ENCODE data around the gene PLXNA4. TPM values are rescaled to one million over a fixed set of nuclear protein-coding genes. Genes with fewer than 3 reads are reported as not detected.

PLXNA4 gene
- total and polyA plus RNA-seq, 2 experiments from 2014 or later: 0.08 to 0.80 TPM

- H3F3A ChIP-seq (replicated peaks; ENCODE audit: low read depth): no peaks in the 10 kb centered on the region
- Mint-ChIP-seq H3K36me3 (ENCODE audit: low read depth) (peaks cover 14% of the 10 kb centered on the region), H3K27me3 (ENCODE audit: insufficient read depth, low read depth, poor library complexity) (peaks cover 5% of the 10 kb centered on the region), H3K4me3 (no peak overlapping the region), H3K27ac (no peak overlapping the region), H3K9me3 (peaks cover 35% of the 10 kb centered on the region), H3K4me1 (peaks cover 31% of the 10 kb centered on the region)
- no peak for ATAC-seq
- H3K79me2 ChIP-seq (replicated peaks; ENCODE audit: insufficient read depth): no peaks in the 10 kb centered on the region
- no peaks in the 10 kb centered on the region for H4K20me1 ChIP-seq (replicated peaks; ENCODE audit: insufficient read depth)
- H3K4me2 ChIP-seq: no peak overlapping the region
- H3K4me1 ChIP-seq (ENCODE audit: insufficient read depth): peaks cover 15% of the 10 kb centered on the region
- TF ChIP-seq ETS1 (IDR thresholded peaks at IDR 0.05): no peak
- TF ChIP-seq JUNB (IDR thresholded peaks at IDR 0.05; ENCODE audit: unreplicated experiment): no peak
- TF ChIP-seq ZNF462 (CRISPR knock-in tag; IDR thresholded peaks at IDR 0.05): no peak
- TF ChIP-seq CTCF (conservative IDR thresholded peaks at IDR 0.05; ENCODE audit: low read depth in 2 of 2): no peak
- TF ChIP-seq EZH2phosphoT487 (IDR thresholded peaks at IDR 0.05; ENCODE audit: unreplicated experiment): no peak
- no peak for TF ChIP-seq NANOG (IDR thresholded peaks at IDR 0.05; ENCODE audit: borderline replicate concordance)
- TF ChIP-seq REST (IDR thresholded peaks at IDR 0.05; ENCODE audit: unreplicated experiment): no peak
- no peak for TF ChIP-seq ZNF331 (CRISPR knock-in tag; IDR thresholded peaks at IDR 0.05; ENCODE audit: low read depth)
- TF ChIP-seq CREB1 (CRISPR knock-in tag; IDR thresholded peaks at IDR 0.05; ENCODE audit: low read depth): no peak
- no peak for TF ChIP-seq POLR2AphosphoS5 (IDR thresholded peaks at IDR 0.05; ENCODE audit: low read depth)
- no peak for TF ChIP-seq ZNF114 (CRISPR knock-in tag; IDR thresholded peaks at IDR 0.05)
- TF ChIP-seq EZH2 (IDR thresholded peaks at IDR 0.05; ENCODE audit: low read depth, unreplicated experiment): no peak
- no peak for TF ChIP-seq STAT1 (IDR thresholded peaks at IDR 0.05; ENCODE audit: unreplicated experiment)
- H3K27ac ChIP-seq (ENCODE audit: low read depth): no peak overlapping the region
- no peak overlapping the region for H2AFZ ChIP-seq
- no peaks in the 10 kb centered on the region for H3K27me3 ChIP-seq (ENCODE audit: insufficient read depth)
- H3K9me2 ChIP-seq (ENCODE audit: insufficient read depth): peaks cover 22% of the 10 kb centered on the region
- no peak overlapping the region for H3K4me3 ChIP-seq
- H3K36me3 ChIP-seq (ENCODE audit: insufficient read depth): no peaks in the 10 kb centered on the region
- no peak for DNase-seq (ENCODE audit: low spot score)
Measured at GRCh38 chr7:132546366-132547127, 29.7 kb downstream of the PLXNA4 start.

Data from GM23338 (cell line).